Skin epidermis (tissue), 12 donors: ENCODE measurements around the gene SOX11.
A peak's percentile ranks its signal among the peaks of the same experiment; 100 is the strongest.

Experiments
- H3K27ac ChIP-seq, 21 experiments: fragments of 200-600 bp; sonication (generic) in 11 of 21; one replicate each; pipeline ENCODE4 v1.5.0; 2020; ENCODE audit warnings: mild to moderate bottlenecking in 3 of 21, inconsistent platforms in 2 of 21, moderate library complexity in 2 of 21
- H3K4me3 ChIP-seq, 7 experiments: fragments of 200-600 bp; sonication (generic) in 2 of 7; one replicate each; pipeline ENCODE4 v1.5.0; 2020; ENCODE audit warnings: inconsistent platforms in 2 of 7, mild to moderate bottlenecking in 2 of 7, moderate library complexity in 1 of 7

SOX11 gene

DNA sequence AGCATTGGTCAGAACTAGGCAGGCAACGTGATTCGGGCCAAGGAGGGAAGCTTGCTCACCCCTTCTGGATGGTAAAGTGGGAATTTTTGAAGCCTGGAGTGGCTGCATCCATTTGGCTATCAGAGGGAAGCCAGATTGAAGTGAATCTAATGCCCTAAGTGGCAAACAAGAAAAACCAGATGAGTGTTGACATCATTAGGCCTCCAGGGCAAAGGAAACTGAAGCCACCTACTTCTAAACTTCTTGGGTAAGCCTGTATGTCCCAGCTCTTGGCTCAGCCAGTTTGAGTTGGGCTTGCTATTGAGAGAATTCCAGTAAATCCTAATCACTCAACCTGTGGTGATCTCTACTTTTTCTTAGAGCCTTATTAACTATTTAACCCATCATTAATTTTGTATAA lies 20.9 kb downstream of the SOX11 start:
- Histone ChIP-seq H3K27ac (no peak overlapping the region), H3K4me3 (no peak overlapping the region)

DNA sequence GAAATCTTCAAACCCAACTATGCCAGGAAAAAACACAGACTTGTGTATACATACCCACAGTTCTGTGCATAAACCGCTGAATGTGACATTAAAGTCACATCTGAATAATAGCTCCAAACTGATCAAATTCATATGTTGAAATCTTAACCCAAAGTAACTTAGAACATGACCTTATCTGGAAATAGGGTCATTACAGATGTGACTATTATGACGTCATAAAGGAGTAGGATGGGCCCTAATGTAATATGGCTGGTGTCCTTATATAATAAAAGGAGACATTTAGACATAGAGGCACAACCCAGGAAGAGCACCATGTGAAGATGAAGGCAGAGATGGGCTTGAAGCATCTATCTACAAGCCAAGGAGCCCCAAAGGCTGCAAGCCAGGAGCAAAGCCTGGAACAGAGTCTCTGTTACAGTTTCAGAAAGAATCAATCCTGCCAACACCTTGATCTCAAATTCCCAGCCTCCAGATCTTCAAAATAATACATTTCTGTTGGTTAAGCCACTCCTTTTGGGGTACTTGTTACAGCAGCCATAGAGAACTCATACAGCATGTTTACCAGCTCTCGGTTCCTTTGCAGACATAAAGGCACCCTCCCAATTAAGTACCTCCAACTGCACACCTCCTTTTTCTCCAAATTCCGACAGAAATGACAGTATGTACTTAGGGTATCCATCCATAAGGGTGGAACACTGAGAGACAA lies 27.6 kb downstream of the SOX11 start:
- Histone ChIP-seq H3K4me3 (no peak overlapping the region), H3K27ac (no peak overlapping the region)

DNA sequence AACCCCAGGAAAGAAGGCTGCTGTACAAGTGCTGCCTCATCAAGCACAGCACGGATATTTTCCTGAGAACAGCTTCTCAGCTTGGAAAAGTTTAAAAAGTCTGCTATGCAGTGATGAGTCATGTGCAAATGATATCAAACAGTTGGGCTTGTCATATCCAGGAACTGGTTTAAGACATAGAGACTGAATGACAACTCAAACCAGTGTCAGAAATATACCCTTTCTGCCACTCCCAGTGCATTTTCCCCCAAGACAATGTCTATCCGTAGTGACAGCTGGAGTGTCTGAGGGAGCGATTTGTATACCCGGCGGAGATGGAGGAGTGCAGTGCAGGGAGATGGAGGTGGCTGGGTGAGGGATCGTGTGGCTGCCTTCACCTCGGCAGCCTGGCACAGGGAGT lies 28.2 kb downstream of the SOX11 start:
- H3K4me3 ChIP-seq, result no peak overlapping the region

DNA sequence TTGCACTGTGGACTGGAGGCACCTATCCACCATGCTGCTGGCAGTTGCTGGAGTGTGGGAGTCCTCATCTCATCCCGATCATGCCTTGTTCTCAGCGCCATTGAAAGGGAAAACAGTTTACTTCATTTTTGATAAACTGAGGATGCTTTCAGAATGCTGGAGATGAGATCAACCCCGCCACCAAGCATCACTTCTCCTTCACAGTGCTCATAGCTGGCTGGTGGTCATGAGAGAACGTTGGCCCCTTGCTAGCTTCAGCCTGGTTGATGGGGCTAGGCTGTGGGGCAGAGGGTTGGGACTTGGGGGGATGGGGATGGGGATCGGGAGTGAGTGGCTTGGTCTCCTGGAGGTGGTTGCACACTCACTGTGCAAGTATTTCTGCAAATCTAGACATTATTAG lies 30.1 kb downstream of the SOX11 start:
- H3K27ac ChIP-seq, result no peak overlapping the region
- H3K4me3 ChIP-seq, result no peak overlapping the region

More for the DNA sequence above, 28.2 kb downstream of the SOX11 start:
- H3K27ac ChIP-seq, result no peak overlapping the region

DNA sequence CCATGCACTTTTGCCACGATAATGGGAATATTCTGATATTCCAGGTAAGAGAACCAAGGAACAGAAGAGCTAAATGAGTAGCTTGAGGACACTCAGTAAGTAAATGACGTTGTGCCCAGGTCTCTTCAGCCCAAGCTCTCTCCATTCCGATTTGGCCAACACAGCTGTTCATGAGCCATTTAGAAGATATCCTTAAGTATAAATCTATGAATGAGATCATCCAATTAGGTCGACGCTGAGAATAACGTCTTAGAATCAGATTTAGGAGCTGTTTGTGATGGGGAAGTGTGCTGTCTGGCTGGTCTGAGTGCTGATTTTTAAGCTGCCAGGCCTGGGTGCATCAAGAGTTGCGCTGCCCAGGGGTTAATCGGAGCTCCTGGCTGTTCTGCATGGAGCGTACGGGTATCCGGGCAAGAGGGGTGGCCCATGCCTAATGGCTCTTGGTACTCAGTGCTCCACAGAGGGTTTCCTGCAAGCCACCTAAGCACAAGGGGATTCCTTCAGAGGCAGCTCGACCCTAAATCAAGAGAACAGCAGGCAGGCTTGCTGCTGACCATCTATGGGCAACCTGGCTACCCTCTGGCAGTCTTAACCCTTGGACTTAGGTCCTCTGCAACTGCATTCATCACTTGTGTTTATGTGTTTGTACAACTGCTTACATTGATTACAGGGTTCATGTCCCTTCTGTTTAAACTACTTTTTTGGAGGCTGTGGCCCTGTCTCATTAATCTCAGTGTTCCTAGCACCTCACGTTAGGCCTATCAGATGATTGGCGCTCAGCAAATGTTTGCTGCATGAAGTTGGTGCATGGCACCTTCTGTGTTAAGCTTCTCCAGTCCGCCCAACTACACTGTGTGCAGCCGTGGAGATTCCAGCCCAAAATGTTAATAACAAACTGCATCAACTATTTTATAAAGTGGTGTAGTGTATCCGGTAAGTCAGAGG lies 31.9 kb downstream of the SOX11 start:
- H3K27ac ChIP-seq, result no peak overlapping the region
- H3K4me3 ChIP-seq, result no peak overlapping the region

DNA sequence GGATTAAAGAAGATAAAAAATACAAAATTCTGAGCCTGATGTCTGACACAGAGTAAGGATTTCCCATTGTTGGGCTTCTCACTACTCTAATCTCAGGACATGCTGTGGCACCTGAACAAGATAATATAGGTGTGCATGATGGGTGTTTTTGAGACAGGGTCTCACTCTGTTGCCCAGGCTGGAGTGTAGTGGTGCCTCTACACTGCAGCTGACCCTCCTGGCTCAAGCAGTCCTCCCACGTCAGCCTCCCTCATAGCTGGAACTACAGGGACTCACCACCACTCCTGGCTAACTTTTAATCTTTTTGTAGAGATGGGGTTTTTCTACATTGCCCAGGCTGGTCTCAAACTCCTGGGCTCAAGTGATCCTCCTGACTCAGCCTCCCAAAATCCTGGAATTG lies 32.9 kb downstream of the SOX11 start:
- Histone ChIP-seq H3K4me3 (no peak overlapping the region), H3K27ac (no peak overlapping the region)

DNA sequence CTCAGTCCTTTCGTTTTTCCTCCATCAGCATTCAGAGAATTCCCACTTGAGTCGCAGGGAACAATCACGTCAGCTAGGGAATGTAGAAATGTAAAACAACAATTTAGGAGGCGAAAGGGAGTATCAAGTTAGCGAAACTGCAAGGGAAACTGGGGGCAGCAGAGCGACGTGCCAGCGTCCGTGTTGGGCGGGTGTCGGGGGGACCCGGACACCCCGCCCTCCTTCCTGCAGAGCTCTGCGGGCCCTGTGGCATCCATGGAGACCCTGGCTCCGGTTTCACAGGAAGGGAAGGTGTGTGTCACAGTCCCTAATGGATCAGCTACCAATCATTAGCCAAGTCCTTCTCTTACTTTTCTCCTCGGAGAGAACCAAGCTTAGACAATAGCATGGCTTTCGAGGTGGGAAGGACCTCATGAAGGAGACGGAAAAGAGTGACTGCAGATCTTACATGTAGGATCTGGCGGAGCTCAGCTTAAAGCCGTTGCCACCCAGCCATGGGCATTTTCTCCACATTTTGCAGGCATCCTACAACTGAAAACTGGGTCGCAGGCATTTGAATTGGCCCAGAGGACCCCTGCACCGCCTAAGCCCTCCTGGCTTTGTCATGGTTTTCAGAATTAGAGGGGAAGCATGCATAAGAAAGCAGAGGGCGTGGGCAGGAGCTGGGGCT lies 33.7 kb downstream of the SOX11 start:
- Histone ChIP-seq H3K27ac (peak overlapping the region in 1 of 21 experiments; percentile 57), H3K4me3 (peak overlapping the region in 1 of 7 experiments; percentile 18)

DNA sequence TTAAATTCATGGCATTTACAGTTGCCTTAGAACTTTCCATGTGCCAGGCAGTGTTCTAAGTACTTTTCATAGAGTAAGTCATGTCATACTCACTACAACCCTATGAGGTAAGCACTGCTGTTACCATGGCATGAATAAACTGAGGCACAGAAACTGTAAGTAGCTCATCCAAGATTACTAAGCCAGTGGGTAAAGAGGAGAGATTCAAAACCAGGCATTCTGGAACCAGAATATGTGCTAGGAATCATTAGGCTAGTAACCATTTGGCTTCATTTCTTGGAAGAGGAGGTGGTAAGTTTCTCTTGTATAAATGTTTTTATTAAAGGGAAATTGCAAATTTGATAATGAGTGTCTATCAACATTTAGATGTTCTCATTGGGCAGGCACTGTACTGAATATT lies 35.1 kb downstream of the SOX11 start:
- no peak overlapping the region for H3K4me3 ChIP-seq

DNA sequence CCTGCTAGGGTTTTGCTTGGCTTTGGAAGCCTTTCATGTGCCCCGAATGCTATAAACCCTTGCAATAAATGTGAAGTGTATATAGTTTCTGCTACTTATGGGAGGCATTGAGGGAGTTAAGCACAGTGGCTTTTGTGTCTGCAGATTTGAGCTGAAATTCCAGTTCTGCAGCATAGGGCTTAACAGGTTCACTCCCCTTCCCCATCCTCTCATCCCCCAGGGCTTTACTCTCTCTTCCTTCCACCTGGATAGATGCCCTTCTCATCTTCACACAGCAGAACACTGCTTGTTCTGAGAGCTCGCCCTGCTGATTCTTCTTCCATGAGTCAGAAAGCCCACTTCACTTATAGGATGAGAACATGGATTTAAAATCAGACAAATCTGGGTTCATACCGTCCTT lies 37.2 kb downstream of the SOX11 start:
- Histone ChIP-seq H3K4me3 (no peak overlapping the region), H3K27ac (no peak overlapping the region)

More for the DNA sequence above, 35.1 kb downstream of the SOX11 start:
- no peak overlapping the region for H3K27ac ChIP-seq

DNA sequence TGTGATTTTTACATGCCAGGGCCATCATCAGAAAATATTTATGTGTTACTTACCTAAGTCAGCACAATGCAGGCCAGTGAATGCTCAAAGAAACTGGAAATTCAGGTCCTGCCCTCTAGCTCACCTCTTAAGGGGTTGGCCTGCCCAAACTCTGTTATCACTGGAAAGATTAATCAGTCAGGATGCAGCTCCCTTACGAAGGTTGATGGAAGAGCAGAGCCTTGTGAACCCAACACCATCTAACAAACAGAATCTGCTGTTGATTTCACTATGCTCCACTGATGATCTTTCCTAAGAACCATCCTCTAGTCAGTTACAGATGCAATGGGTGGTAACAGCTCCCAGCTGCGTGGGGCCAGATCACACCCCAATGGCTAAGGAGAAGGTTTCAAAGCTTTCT lies 38.2 kb downstream of the SOX11 start:
- H3K27ac ChIP-seq, result no peak overlapping the region
- no peak overlapping the region for H3K4me3 ChIP-seq

DNA sequence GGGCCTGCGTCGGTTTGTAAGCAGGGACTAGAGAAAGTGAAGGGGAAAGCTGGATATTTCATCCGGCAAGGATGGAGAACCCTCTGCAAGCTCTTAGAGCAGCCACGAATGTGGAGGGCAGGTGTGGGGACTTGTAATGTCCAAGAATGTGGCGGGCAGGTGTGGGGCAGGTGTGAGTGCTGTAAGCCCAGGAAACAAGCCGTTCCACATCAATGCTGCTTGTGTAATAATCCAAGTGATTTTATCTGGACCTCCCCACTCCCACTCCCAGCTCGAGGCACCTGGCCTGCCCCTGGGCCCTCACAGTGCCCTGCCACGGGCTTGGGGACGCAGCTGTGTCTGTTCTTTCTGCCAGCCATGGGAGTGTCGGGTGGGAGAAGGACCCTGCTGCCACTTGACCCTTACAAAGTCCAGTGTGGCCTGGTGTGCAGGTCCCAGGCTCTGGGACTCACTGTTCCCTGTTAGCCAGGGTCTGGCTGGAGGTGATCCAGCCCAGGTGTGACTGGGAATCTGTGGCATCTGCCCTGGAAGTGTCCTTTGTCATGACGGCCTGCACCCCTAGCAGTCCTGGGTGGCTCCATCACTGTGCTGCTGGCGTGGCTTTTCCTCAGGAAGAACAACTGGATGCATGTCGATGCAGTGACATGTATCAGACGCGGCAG lies 42.8 kb downstream of the SOX11 start:
- H3K4me3 ChIP-seq, result no peak overlapping the region
- no peak overlapping the region for H3K27ac ChIP-seq

DNA sequence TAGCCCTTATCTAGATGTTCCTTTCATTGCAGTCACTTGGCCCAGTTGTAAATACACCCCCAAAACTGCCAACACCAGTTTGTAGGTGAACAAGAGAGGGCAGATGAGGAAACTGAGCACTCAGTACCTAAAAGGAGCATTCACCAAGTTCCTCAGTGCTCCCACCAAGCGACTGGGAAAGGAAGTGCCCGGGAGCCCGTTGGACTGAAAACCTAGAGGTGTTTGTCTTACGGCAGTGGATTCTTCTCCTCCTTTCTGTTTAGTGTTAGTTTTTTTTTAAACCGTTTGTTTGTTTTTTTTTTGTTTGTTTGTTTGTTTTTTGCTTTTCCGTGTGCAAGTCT lies 43.3 kb downstream of the SOX11 start:
- no peak overlapping the region for H3K27ac ChIP-seq
- H3K4me3 ChIP-seq, result no peak overlapping the region

DNA sequence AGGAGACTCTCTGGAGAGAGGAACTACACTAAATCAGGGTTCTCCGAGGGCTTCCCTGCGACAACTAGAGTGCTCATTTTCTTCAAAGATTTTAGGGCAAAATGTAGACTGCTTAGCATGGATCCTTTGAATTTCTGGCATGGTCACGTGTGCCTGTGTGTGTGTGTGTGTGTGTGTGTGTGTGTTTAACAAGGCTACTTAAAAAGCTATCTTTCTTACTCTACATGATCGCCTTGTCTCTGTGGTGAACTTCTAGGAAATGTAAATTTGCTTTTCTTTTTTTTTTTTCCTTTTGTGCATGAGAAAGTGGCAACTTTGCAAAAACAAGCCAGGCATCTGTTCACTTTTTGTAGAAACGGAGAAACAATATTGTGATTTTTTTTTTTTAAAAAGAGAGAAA lies 43.9 kb downstream of the SOX11 start:
- H3K4me3 ChIP-seq, result no peak overlapping the region
- H3K27ac ChIP-seq, result no peak overlapping the region

DNA sequence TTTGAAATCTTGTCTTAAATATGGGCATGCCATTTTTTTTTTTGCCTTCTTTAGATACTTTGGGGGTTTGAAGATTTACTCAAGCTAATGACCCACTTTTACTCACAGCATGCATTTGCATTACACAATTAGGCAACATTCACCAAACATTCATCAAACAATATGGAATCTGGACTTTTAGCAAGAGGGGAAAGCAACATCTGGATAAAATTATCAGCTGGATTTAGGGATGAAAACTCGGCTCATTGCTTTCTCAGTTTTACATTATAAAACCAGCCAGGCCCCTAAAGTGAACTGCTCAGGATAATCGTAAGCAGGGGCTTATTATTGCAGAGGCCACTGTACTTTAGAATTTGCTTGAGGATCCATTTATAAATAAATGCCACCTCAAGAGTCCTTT lies 44.7 kb downstream of the SOX11 start:
- H3K4me3 ChIP-seq, result no peak overlapping the region
- no peak overlapping the region for H3K27ac ChIP-seq

DNA sequence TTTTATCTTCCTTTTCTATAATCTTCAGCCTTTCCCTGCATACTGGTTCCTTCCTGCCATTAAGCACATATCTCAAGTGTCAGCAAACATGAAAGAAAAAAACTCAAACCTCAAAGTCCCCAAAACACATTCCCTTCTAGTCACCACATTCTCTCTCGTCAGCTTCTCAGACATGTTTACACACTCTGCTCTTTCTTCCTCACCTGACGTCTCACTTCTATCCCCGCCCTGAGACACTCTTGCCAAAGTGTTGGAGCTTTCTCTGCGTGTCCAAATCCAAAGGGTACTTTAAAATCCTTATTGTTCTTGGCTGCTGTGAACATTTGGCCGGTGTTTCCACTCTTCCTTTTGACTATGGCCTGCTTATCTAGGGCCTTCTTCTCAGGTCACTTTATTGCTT lies 47.9 kb downstream of the SOX11 start:
- H3K4me3 ChIP-seq, result no peak overlapping the region

DNA sequence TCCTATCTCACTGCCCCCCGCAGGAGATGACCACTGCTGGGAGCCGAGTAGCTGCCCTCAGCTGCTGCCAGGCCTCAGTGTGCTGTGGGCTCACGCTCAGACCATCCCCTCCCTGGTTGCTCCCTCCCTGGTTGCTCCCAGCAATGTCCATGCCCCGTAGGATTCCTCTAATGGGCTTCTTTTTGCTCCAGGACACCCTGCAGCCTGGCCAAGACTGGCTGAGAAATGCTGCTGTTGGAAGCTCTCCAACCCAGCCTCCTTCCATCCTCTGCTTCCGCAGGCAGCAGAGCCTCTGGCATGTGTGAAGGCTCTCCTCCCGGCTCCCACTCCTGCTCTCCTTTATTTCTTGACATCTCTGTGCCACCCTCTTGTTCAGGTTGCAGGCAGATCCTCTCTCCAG lies 48.6 kb downstream of the SOX11 start:
- Histone ChIP-seq H3K4me3 (no peak overlapping the region), H3K27ac (no peak overlapping the region)

More for the DNA sequence above, 47.9 kb downstream of the SOX11 start:
- H3K27ac ChIP-seq, result no peak overlapping the region

DNA sequence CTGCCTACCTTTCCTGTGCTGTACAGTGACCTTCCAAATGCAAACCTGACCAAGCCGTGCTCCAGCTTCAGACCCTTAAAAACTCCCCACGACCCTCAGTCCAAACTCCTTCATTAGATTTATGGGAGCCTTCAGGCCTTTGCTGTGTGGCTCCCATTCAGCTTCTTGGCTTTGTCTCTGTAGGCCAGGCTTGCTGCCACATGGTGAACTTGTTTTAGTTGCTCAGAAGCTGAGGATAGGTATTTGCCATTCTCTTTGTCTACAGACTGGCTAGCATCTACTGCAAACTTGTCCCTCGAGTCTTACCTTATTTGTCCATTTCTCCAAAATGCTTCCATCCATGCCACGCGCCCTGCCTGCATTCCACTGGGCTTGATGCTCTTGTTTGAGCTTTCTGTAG lies 49.1 kb downstream of the SOX11 start:
- no peak overlapping the region for H3K27ac ChIP-seq
- H3K4me3 ChIP-seq, result no peak overlapping the region

DNA sequence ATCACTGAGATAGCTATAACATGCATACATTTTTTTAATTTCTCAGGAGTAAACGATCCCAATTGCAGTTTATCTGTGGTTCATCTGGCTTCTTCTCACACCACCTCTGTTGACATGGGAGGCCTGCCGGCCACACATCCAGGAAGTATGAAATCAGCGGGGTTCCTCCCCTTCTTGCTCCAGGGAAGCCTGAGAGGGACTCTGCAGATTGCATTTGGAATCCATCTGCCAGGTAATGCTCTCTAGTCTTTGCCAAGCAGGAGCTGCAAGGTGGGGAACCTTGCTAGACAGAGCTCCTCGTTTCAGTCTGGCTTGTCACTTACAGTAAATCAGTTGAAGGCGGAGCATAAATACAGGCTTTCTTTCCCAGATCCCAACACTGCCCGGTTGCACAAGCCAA lies 49.9 kb downstream of the SOX11 start:
- Histone ChIP-seq H3K27ac (no peak overlapping the region), H3K4me3 (no peak overlapping the region)

DNA sequence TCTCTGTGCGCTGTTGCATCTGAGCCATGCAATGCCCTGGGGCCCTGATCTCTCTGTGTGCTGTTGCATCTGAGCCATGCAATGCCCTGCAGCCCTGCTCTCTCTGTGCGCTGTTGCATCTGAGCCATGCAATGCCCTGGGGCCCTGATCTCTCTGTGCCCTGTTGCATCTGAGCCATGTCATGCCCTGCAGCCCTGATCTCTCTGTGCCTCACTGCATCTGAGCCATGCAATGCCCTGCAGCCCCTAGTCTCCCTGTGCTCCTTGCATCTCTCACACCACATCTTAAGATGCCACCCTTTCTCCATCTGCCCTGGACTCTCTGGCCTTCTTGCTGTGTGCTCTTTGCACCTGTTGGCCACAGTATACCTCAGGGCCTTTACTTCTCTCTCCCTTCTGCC lies 56.2 kb downstream of the SOX11 start:
- no peak overlapping the region for H3K4me3 ChIP-seq
- no peak overlapping the region for H3K27ac ChIP-seq

DNA sequence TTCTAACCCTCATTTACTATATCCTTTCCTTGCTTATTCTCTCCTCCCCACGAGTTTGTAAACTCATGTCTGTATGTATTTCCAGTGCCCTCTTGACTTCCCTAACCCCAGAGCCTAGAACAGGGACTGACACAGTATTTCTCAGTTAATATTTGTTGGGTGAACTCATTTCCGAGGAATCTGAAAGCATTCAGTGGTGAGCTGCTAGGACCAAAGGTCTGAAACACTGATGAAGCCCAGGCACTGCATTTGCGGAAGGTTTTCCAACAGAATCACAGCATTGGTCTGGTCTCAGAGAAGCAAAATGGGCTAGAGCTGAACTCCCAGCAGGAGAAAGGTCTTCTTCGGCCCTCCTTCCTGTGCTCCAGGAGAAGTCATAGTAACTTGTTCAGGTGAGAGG lies 56.8 kb downstream of the SOX11 start:
- H3K27ac ChIP-seq, result no peak overlapping the region

More for the DNA sequence above, 56.8 kb downstream of the SOX11 start:
- H3K4me3 ChIP-seq, result no peak overlapping the region
